HG02678 (cell line): ENCODE results near the gene DTNA.

Source experiments
- ATAC-seq: cut with Tn5 transposase; IDR thresholded peaks from one replicate; pipeline ENCODE4 v1.9.1; 2021; ENCODE audit warnings: mild to moderate bottlenecking, moderate library complexity; ENCODE audit not compliant: unreplicated experiment

DTNA gene

DNA sequence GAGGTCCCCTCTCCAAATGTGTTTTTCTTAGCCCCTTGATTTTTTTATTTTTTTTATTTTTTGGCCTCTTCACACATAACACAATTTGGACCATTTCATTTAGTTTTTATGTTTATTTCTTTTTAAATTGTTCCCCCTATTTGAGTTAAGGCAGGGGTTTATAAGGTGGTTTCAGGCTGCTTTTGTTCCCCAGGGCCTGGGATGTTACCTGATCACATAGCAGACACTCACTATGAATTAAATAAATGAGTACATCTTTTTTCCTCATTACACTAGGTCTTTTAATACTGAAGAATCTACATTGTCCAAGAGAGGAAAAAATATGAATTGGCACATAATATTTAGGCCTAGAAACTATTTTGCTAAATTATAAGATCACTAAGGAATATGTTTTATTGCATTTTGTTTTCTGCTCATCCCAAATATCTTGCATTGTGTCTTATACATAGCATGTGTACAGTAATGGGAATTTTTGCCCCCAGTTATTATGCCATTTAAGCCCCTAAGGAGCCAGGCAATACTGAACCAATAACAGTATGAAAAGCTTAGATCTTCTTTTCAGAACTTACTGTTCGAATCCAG, 218.7 kb downstream of the DTNA start:
- no peak for ATAC-seq

- ATAC-seq = no peak
These were observed 219.3 kb downstream of the DTNA start for GRCh38 chr18:34929336-34929780.

GRCh38 chr18:34932363-34932762, 222.3 kb downstream of the DTNA start:
- ATAC-seq = no peak

GRCh38 chr18:34932792-34933466, 222.8 kb downstream of the DTNA start:
- no peak for ATAC-seq

- ATAC-seq = no peak
These were observed 224.0 kb downstream of the DTNA start for GRCh38 chr18:34933909-34934661.

GRCh38 chr18:34936772-34937171, 226.7 kb downstream of the DTNA start:
- ATAC-seq = no peak

- no peak for ATAC-seq
These were observed 228.0 kb downstream of the DTNA start for GRCh38 chr18:34938090-34938489.
